ENCODE measurements around the gene PGGT1B. TPM values are rescaled to one million over a fixed set of nuclear protein-coding genes. Genes with fewer than 3 reads are reported as not detected.

The PGGT1B gene
- total RNA-seq, 1 experiment from 2014 or later: 27.5 TPM

DNA sequence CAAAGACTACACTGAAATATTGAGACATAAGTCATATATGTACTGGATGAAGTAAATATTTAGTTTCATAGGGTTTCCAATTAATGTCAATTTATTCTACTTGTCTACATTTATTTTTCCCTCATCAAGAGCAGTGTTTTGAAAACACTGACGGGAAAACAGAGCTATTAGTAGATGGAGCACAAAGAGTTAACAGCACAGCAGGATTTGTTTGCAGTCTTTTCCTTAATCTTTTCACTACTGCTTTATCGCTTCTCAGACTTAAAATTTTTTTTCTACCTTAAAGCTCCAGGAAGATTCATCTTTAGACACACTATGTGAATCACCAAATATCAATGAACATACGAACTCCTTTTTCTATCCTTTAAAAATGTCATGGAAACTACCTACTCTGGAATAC, 25.6 kb downstream of the PGGT1B start:
- Histone ChIP-seq H3K4me1 (replicated peaks) (no peaks in the 10 kb centered on the region), H3K4me3 (no peak overlapping the region), H3K27ac (no peak overlapping the region), H3K9me3 (replicated peaks) (no peaks in the 10 kb centered on the region), H3K36me3 (peaks cover 60% of the 10 kb centered on the region), H3K27me3 (replicated peaks) (no peaks in the 10 kb centered on the region)
- no peak for DNase-seq (ENCODE audit: low read depth in 1 of 2, low spot score in 2 of 2)

DNA sequence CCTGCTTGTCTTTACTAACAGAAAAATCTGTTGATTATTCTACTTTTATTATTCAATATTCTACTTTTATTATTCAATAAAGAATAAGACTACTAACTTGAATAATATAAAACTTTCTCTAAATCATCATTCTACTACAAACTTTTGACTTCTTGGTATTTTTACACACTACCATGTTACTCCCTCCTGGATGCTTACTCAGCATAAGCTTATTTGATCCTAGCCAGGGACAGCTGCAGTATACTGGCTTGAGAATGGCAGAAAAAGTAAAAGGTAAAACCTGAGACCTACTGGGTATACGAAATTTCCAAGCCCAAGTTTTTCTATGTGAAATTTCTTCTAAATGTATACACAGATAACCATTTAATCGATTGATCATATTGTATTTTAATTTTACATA, 26.1 kb downstream of the PGGT1B start:
- no peaks in the 10 kb centered on the region for H3K9me3 ChIP-seq (replicated peaks)
- no peak overlapping the region for H3K27ac ChIP-seq
- DNase-seq (ENCODE audit: low read depth in 1 of 2, low spot score in 2 of 2): no peak
- H3K4me1 ChIP-seq (replicated peaks): no peaks in the 10 kb centered on the region
- H3K4me3 ChIP-seq: no peak overlapping the region
- peaks cover 61% of the 10 kb centered on the region for H3K36me3 ChIP-seq
- no peaks in the 10 kb centered on the region for H3K27me3 ChIP-seq (replicated peaks)

- Histone ChIP-seq H3K9me3 (replicated peaks) (no peaks in the 10 kb centered on the region), H3K4me1 (replicated peaks) (no peaks in the 10 kb centered on the region), H3K36me3 (peaks cover 66% of the 10 kb centered on the region), H3K27ac (no peak overlapping the region), H3K4me3 (no peak overlapping the region), H3K27me3 (replicated peaks) (no peaks in the 10 kb centered on the region)
- DNase-seq (ENCODE audit: low read depth in 1 of 2, low spot score in 2 of 2): no peak
Observed at GRCh38 chr5:115231598-115231997, 31.1 kb downstream of the PGGT1B start.

GRCh38 chr5:115229606-115230005, 33.1 kb downstream of the PGGT1B start:
- Histone ChIP-seq H3K27me3 (replicated peaks) (no peaks in the 10 kb centered on the region), H3K9me3 (replicated peaks) (no peaks in the 10 kb centered on the region), H3K27ac (no peak overlapping the region), H3K4me3 (no peak overlapping the region), H3K36me3 (peaks cover 56% of the 10 kb centered on the region), H3K4me1 (replicated peaks) (no peaks in the 10 kb centered on the region)
- DNase-seq (ENCODE audit: low read depth in 1 of 2, low spot score in 2 of 2): no peak

DNA sequence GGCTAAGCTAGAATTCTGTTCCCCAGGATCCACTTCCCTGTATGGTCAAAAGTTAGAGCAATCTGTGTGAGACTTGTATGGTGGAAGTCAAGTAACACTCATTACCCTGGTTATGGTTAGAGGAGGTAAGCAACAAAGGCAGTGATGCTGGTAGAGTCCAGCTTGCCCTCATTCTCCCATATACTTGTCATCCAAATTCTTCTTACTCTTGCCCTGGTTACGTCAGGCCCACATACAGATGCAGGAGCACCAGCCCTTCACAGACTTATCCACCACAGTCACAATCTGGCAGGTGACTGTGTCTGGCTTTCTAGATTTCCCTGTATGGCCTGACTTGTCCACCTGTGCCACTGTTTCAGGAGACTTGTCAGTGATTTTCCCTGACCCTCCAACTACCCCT, 35.4 kb downstream of the PGGT1B start:
- Histone ChIP-seq H3K27me3 (replicated peaks) (no peaks in the 10 kb centered on the region), H3K27ac (no peak overlapping the region), H3K36me3 (peaks cover 62% of the 10 kb centered on the region), H3K4me3 (no peak overlapping the region), H3K4me1 (replicated peaks) (no peaks in the 10 kb centered on the region), H3K9me3 (replicated peaks) (no peaks in the 10 kb centered on the region)
- DNase-seq (ENCODE audit: low read depth in 1 of 2, low spot score in 2 of 2): no peak

GRCh38 chr5:115214541-115214940, 48.1 kb downstream of the PGGT1B start:
- Histone ChIP-seq H3K36me3 (peaks cover 33% of the 10 kb centered on the region), H3K27ac (no peak overlapping the region), H3K4me1 (replicated peaks) (peaks cover 8% of the 10 kb centered on the region), H3K4me3 (no peak overlapping the region), H3K27me3 (replicated peaks) (no peaks in the 10 kb centered on the region), H3K9me3 (replicated peaks) (no peaks in the 10 kb centered on the region)
- peak in 1 of 2 experiments; percentile 10 for DNase-seq (ENCODE audit: low read depth in 1 of 2, low spot score in 2 of 2)

- no peak for DNase-seq (ENCODE audit: low read depth in 1 of 2, low spot score in 2 of 2)
Observed at GRCh38 chr5:115209279-115209678, 53.4 kb downstream of the PGGT1B start.

DNA sequence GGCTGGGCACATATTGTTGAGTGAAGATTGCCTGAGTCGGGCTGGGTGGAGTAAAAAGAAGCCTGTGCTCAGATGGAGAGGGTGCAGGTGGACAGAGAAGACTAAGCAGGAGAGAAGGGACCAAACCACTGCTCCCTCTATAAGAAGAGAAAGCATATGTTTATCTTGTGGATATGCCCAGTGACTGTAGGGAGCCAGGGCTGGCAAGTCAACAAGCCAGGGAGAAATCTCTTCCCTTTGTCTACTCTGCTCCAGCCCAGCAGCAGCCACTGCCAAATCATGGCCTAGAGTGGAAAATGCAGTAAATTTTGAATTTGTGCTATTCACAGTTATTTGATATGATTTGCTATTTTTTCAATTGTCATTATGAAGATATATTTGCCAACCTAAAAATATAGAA, 59.7 kb downstream of the PGGT1B start:
- no peaks in the 10 kb centered on the region for H3K9me3 ChIP-seq (replicated peaks)
- H3K27ac ChIP-seq: no peak overlapping the region
- H3K4me3 ChIP-seq: no peak overlapping the region
- DNase-seq (ENCODE audit: low read depth in 1 of 2, low spot score in 2 of 2): no peak
- no peaks in the 10 kb centered on the region for H3K36me3 ChIP-seq
- H3K27me3 ChIP-seq (replicated peaks): 0 out of 2 replicates have a peak, but pooled peaks cover 6% of the 10 kb centered on the region
- H3K4me1 ChIP-seq (replicated peaks): no peaks in the 10 kb centered on the region

More at GRCh38 chr5:115209279-115209678, 53.4 kb downstream of the PGGT1B start:
- no peaks in the 10 kb centered on the region for H3K9me3 ChIP-seq (replicated peaks)
- H3K4me3 ChIP-seq: no peak overlapping the region
- H3K4me1 ChIP-seq (replicated peaks): no peaks in the 10 kb centered on the region
- H3K36me3 ChIP-seq: peaks cover 19% of the 10 kb centered on the region
- H3K27ac ChIP-seq: no peak overlapping the region
- 0 out of 2 replicates have a peak, but pooled peaks cover 3% of the 10 kb centered on the region for H3K27me3 ChIP-seq (replicated peaks)

GRCh38 chr5:115196161-115196560, 66.5 kb downstream of the PGGT1B start:
- no peak overlapping the region for H3K4me3 ChIP-seq
- H3K4me1 ChIP-seq (replicated peaks): no peaks in the 10 kb centered on the region
- no peak overlapping the region for H3K27ac ChIP-seq
- no peak for DNase-seq (ENCODE audit: low read depth in 1 of 2, low spot score in 2 of 2)
- H3K36me3 ChIP-seq: no peaks in the 10 kb centered on the region
- no peaks in the 10 kb centered on the region for H3K9me3 ChIP-seq (replicated peaks)
- peaks cover 17% of the 10 kb centered on the region for H3K27me3 ChIP-seq (replicated peaks)

GRCh38 chr5:115194676-115195075, 68.0 kb downstream of the PGGT1B start:
- Histone ChIP-seq H3K27me3 (replicated peaks) (peaks cover 18% of the 10 kb centered on the region), H3K4me3 (no peak overlapping the region), H3K4me1 (replicated peaks) (no peaks in the 10 kb centered on the region), H3K9me3 (replicated peaks) (no peaks in the 10 kb centered on the region), H3K27ac (no peak overlapping the region), H3K36me3 (no peaks in the 10 kb centered on the region)
- no peak for DNase-seq (ENCODE audit: low read depth in 1 of 2, low spot score in 2 of 2)

DNA sequence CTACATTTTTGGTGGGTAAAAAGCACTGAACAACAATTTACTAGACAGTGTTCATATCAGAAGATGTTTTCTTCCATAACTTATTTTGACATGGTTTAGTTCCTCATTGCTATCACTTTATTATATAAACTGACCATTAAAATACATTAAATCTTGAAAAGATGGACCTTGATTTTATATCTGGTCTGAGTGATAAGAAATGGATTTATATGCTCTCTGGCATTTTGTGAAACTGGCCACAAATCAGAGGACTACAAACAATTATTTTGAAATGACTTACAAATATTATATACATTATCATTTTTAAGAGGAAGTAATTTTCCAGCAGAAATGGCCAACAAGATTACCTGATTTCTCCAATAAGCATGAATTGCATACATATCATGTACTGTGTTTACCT, 69.4 kb downstream of the PGGT1B start:
- H3K27ac ChIP-seq: no peak overlapping the region
- DNase-seq (ENCODE audit: low read depth in 1 of 2, low spot score in 2 of 2): no peak
- H3K36me3 ChIP-seq: no peaks in the 10 kb centered on the region
- no peak overlapping the region for H3K4me3 ChIP-seq
- H3K27me3 ChIP-seq (replicated peaks): peaks cover 22% of the 10 kb centered on the region
- no peaks in the 10 kb centered on the region for H3K9me3 ChIP-seq (replicated peaks)
- no peaks in the 10 kb centered on the region for H3K4me1 ChIP-seq (replicated peaks)

GRCh38 chr5:115192098-115192497, 70.6 kb downstream of the PGGT1B start:
- DNase-seq (ENCODE audit: low read depth in 1 of 2, low spot score in 2 of 2): no peak
- H3K9me3 ChIP-seq (replicated peaks): no peaks in the 10 kb centered on the region
- H3K4me3 ChIP-seq: no peak overlapping the region
- no peaks in the 10 kb centered on the region for H3K36me3 ChIP-seq
- no peak overlapping the region for H3K27ac ChIP-seq
- H3K27me3 ChIP-seq (replicated peaks): peaks cover 23% of the 10 kb centered on the region
- H3K4me1 ChIP-seq (replicated peaks): no peaks in the 10 kb centered on the region

- Histone ChIP-seq H3K27ac (no peak overlapping the region), H3K9me3 (replicated peaks) (no peaks in the 10 kb centered on the region), H3K4me1 (replicated peaks) (no peaks in the 10 kb centered on the region), H3K27me3 (replicated peaks) (peaks cover 20% of the 10 kb centered on the region), H3K4me3 (no peak overlapping the region), H3K36me3 (no peaks in the 10 kb centered on the region)
- DNase-seq (ENCODE audit: low read depth in 1 of 2, low spot score in 2 of 2): no peak
Observed at GRCh38 chr5:115191474-115192031, 71.1 kb downstream of the PGGT1B start.

DNA sequence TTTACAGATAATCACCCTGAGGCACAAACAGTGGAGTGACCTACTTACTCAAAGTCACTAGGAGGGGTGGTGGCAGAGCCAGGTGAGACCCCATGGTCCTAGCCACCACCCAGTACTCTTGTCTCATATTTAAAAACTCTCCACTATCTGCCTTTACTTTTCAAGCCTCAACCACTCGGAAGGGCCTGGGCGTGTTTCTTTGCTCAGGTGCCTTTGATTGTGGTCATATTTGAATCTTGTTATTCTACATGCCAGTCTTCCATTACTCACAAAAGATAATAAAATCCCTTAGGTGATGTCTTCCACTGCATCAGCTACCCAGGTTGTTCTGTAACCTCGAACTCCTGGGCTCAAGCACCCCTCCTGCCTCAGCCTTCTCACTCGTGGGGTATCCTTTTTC, 72.3 kb downstream of the PGGT1B start:
- Histone ChIP-seq H3K27ac (no peak overlapping the region), H3K27me3 (replicated peaks) (peaks cover 16% of the 10 kb centered on the region), H3K9me3 (replicated peaks) (no peaks in the 10 kb centered on the region), H3K36me3 (no peaks in the 10 kb centered on the region), H3K4me3 (no peak overlapping the region), H3K4me1 (replicated peaks) (no peaks in the 10 kb centered on the region)
- DNase-seq (ENCODE audit: low read depth in 1 of 2, low spot score in 2 of 2): no peak

GRCh38 chr5:115189866-115190265, 72.8 kb downstream of the PGGT1B start:
- H3K27me3 ChIP-seq (replicated peaks): peaks cover 16% of the 10 kb centered on the region
- no peak for DNase-seq (ENCODE audit: low read depth in 1 of 2, low spot score in 2 of 2)
- H3K36me3 ChIP-seq: no peaks in the 10 kb centered on the region
- H3K9me3 ChIP-seq (replicated peaks): no peaks in the 10 kb centered on the region
- H3K4me3 ChIP-seq: no peak overlapping the region
- no peak overlapping the region for H3K27ac ChIP-seq
- H3K4me1 ChIP-seq (replicated peaks): no peaks in the 10 kb centered on the region

All from SJSA1 (cell line).